PC-9 (cell line): ENCODE data around the gene RBM15B.

Experiments used
- EZH2 ChIP-seq: fragments of 200-600 bp; sonication (generic); IDR thresholded peaks from 2 replicates; pipeline ENCODE4 v1.8.0; 2017; ENCODE audit warnings: antibody characterized with exemption, low read depth
- TF ChIP-seq, protein P1 (sequence below): fragments of 200-600 bp; sonication (generic); conservative IDR thresholded peaks from 2 replicates; pipeline ENCODE4 v1.6.1; 2017; ENCODE audit warnings: mixed run types, antibody characterized with exemption, mild to moderate bottlenecking, moderate library complexity

GRCh38 chr3:51398595-51399310 lies 7.7 kb downstream of the RBM15B start:
- TF ChIP-seq, protein P1, sequence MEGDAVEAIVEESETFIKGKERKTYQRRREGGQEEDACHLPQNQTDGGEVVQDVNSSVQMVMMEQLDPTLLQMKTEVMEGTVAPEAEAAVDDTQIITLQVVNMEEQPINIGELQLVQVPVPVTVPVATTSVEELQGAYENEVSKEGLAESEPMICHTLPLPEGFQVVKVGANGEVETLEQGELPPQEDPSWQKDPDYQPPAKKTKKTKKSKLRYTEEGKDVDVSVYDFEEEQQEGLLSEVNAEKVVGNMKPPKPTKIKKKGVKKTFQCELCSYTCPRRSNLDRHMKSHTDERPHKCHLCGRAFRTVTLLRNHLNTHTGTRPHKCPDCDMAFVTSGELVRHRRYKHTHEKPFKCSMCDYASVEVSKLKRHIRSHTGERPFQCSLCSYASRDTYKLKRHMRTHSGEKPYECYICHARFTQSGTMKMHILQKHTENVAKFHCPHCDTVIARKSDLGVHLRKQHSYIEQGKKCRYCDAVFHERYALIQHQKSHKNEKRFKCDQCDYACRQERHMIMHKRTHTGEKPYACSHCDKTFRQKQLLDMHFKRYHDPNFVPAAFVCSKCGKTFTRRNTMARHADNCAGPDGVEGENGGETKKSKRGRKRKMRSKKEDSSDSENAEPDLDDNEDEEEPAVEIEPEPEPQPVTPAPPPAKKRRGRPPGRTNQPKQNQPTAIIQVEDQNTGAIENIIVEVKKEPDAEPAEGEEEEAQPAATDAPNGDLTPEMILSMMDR = no peak
- TF ChIP-seq EZH2 = no peak
